WTC11 (cell line): ENCODE results near the gene NEK8. TPM values are rescaled to one million over a fixed set of nuclear protein-coding genes. Genes with fewer than 3 reads are reported as not detected.
A peak's percentile ranks its signal among the peaks of the same experiment; 100 is the strongest.

ENCODE experiments used
- ATAC-seq: fragments of 200-7000 bp; cut with Tn5 transposase; 2 replicates; pipeline ENCODE4 v1.10.0; 2021; ENCODE audit warnings: mild to moderate bottlenecking, moderate library complexity
- CTCF ChIA-PET: fragments of 300-600 bp; sonication (Branson Sonifier 250); formaldehyde crosslinking; loops from one replicate; lab custom pipeline; 2021; ENCODE audit warnings: antibody characterized with exemption; lab: Charles Lee
- POLR2A ChIA-PET: fragments of 350-600 bp; sonication (Branson Sonifier 250); formaldehyde crosslinking; loops from one replicate; lab custom pipeline; 2021; ENCODE audit warnings: antibody characterized with exemption; lab: Charles Lee
- DNase-seq: peaks from one replicate; pipeline ENCODE4 v3.0.0; 2021; ENCODE audit warnings: low spot score
- H3K27ac Mint-ChIP-seq: 2 replicates; pipeline ENCODE4 v1.8.0; 2021; ENCODE audit warnings: mixed read lengths
- H3K27me3 Mint-ChIP-seq: 2 replicates; pipeline ENCODE4 v1.8.0; 2021; ENCODE audit warnings: low read depth, mild to moderate bottlenecking, moderate library complexity, mixed read lengths
- H3K36me3 Mint-ChIP-seq: 2 replicates; pipeline ENCODE4 v1.8.0; 2021; ENCODE audit warnings: mixed read lengths
- H3K4me1 Mint-ChIP-seq: 2 replicates; pipeline ENCODE4 v1.8.0; 2022; ENCODE audit warnings: mixed read lengths
- H3K4me3 Mint-ChIP-seq: 2 replicates; pipeline ENCODE4 v1.8.0; 2021; ENCODE audit warnings: mild to moderate bottlenecking, moderate library complexity, mixed read lengths
- H3K9me3 Mint-ChIP-seq: 2 replicates; pipeline ENCODE4 v1.8.0; 2021; ENCODE audit warnings: mixed read lengths
- E2F5 ChIP-seq: sonication (generic); formaldehyde crosslinking; IDR thresholded peaks from 2 replicates; pipeline ENCODE4 v1.8.1; 2022; ENCODE audit warnings: mild to moderate bottlenecking, moderate library complexity, missing genetic modification reagents
- FOXP4 ChIP-seq: sonication (generic); formaldehyde crosslinking; IDR thresholded peaks from 2 replicates; pipeline ENCODE4 v1.8.0; 2022; ENCODE audit warnings: mild to moderate bottlenecking, missing genetic modification reagents
- IRF2 ChIP-seq: sonication (generic); formaldehyde crosslinking; IDR thresholded peaks from 2 replicates; pipeline ENCODE4 v1.8.0; 2022; ENCODE audit warnings: low read depth, missing genetic modification reagents, borderline replicate concordance
- NFYB ChIP-seq: sonication (generic); formaldehyde crosslinking; conservative IDR thresholded peaks from 2 replicates; pipeline ENCODE4 v1.8.0; 2022; ENCODE audit warnings: low read depth, missing genetic modification reagents
- NR3C1 ChIP-seq: sonication (generic); formaldehyde crosslinking; conservative IDR thresholded peaks from 2 replicates; pipeline ENCODE4 v1.8.1; 2023; ENCODE audit warnings: low read depth, mild to moderate bottlenecking, missing genetic modification reagents
- SMAD3 ChIP-seq: sonication (generic); formaldehyde crosslinking; IDR thresholded peaks from 2 replicates; pipeline ENCODE4 v1.8.0; 2022; ENCODE audit warnings: missing genetic modification reagents, mild to moderate bottlenecking, borderline replicate concordance
- TEAD4 ChIP-seq: sonication (generic); formaldehyde crosslinking; IDR thresholded peaks from 2 replicates; pipeline ENCODE4 v1.8.0; 2022; ENCODE audit warnings: mild to moderate bottlenecking, missing genetic modification reagents
- ZBTB43 ChIP-seq: sonication (generic); formaldehyde crosslinking; IDR thresholded peaks from 2 replicates; pipeline ENCODE4 v1.8.1; 2023; ENCODE audit warnings: mild to moderate bottlenecking, missing genetic modification reagents
- ZMAT4 ChIP-seq: fragments of 250-450 bp; sonication (Bioruptor Pico); IDR thresholded peaks from 2 replicates; pipeline ENCODE4 v1.9.0; 2021; ENCODE audit warnings: mild to moderate bottlenecking
- ZNF121 ChIP-seq: sonication (generic); formaldehyde crosslinking; IDR thresholded peaks from 2 replicates; pipeline ENCODE4 v1.8.0; 2023; ENCODE audit warnings: missing genetic modification reagents
- ZNF232 ChIP-seq: sonication (generic); formaldehyde crosslinking; IDR thresholded peaks from 2 replicates; pipeline ENCODE4 v1.8.0; 2022; ENCODE audit warnings: mild to moderate bottlenecking, missing genetic modification reagents
- ZNF416 ChIP-seq: fragments of 250-450 bp; sonication (Bioruptor Pico); IDR thresholded peaks from 2 replicates; pipeline ENCODE4 v1.9.0; 2021; ENCODE audit warnings: mild to moderate bottlenecking, inconsistent platforms
- total RNA-seq: library from RNA; stranded (reverse); gene quantifications from 3 replicates; pipeline ENCODE4 v1.2.3, GENCODE V29; 2021
- TF ChIP-seq, protein P1 (sequence below): sonication (generic); formaldehyde crosslinking; IDR thresholded peaks from 2 replicates; pipeline ENCODE4 v1.8.1; 2023; ENCODE audit warnings: mild to moderate bottlenecking, moderate library complexity, missing genetic modification reagents
- TF ChIP-seq, protein P2 (sequence below): fragments of 250-450 bp; sonication (Bioruptor Pico); IDR thresholded peaks from 2 replicates; pipeline ENCODE4 v1.9.0; 2021; ENCODE audit warnings: mild to moderate bottlenecking, borderline replicate concordance

Gene NEK8
- total RNA-seq, 1 experiment from 2014 or later: 25.0 TPM

GRCh38 chr17:28758411-28759121, 30.0 kb downstream of the NEK8 start:
- Mint-ChIP-seq H3K4me3 (no peak overlapping the region), H3K27me3 (no peaks in the 10 kb centered on the region), H3K9me3 (no peaks in the 10 kb centered on the region), H3K4me1 (peaks cover 71% of the 10 kb centered on the region), H3K36me3 (peaks cover 38% of the 10 kb centered on the region), H3K27ac (0 out of 2 replicates have a peak overlapping the region, but pooled peaks have one; percentile 49)
- ChIA-PET CTCF (no interaction called here), POLR2A (no interaction called here)
- DNase-seq (no peak), ATAC-seq (no peak)
- TF ChIP-seq ZBTB43: no peak
- TF ChIP-seq ZNF232: no peak
- 0 out of 2 replicates have a peak, but pooled peaks have one; percentile 26 for TF ChIP-seq NFYB (CRISPR knock-in tag)
- TF ChIP-seq FOXP4 (CRISPR knock-in tag): 0 out of 2 replicates have a peak, but pooled peaks have one; percentile 22

GRCh38 chr17:28759256-28759865, 30.8 kb downstream of the NEK8 start:
- Mint-ChIP-seq H3K4me3 (no peak overlapping the region), H3K27me3 (no peaks in the 10 kb centered on the region)
- DNase-seq: no peak
- TF ChIP-seq, protein P1, sequence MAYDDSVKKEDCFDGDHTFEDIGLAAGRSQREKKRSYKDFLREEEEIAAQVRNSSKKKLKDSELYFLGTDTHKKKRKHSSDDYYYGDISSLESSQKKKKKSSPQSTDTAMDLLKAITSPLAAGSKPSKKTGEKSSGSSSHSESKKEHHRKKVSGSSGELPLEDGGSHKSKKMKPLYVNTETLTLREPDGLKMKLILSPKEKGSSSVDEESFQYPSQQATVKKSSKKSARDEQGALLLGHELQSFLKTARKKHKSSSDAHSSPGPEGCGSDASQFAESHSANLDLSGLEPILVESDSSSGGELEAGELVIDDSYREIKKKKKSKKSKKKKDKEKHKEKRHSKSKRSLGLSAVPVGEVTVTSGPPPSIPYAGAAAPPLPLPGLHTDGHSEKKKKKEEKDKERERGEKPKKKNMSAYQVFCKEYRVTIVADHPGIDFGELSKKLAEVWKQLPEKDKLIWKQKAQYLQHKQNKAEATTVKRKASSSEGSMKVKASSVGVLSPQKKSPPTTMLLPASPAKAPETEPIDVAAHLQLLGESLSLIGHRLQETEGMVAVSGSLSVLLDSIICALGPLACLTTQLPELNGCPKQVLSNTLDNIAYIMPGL: no peak
- no peak for TF ChIP-seq NR3C1 (CRISPR knock-in tag)
- TF ChIP-seq E2F5 (CRISPR knock-in tag): no peak
- no peak for TF ChIP-seq ZBTB43
- no peak for TF ChIP-seq TEAD4 (CRISPR knock-in tag)
- no peak for TF ChIP-seq SMAD3 (CRISPR knock-in tag)
- TF ChIP-seq, protein P2, sequence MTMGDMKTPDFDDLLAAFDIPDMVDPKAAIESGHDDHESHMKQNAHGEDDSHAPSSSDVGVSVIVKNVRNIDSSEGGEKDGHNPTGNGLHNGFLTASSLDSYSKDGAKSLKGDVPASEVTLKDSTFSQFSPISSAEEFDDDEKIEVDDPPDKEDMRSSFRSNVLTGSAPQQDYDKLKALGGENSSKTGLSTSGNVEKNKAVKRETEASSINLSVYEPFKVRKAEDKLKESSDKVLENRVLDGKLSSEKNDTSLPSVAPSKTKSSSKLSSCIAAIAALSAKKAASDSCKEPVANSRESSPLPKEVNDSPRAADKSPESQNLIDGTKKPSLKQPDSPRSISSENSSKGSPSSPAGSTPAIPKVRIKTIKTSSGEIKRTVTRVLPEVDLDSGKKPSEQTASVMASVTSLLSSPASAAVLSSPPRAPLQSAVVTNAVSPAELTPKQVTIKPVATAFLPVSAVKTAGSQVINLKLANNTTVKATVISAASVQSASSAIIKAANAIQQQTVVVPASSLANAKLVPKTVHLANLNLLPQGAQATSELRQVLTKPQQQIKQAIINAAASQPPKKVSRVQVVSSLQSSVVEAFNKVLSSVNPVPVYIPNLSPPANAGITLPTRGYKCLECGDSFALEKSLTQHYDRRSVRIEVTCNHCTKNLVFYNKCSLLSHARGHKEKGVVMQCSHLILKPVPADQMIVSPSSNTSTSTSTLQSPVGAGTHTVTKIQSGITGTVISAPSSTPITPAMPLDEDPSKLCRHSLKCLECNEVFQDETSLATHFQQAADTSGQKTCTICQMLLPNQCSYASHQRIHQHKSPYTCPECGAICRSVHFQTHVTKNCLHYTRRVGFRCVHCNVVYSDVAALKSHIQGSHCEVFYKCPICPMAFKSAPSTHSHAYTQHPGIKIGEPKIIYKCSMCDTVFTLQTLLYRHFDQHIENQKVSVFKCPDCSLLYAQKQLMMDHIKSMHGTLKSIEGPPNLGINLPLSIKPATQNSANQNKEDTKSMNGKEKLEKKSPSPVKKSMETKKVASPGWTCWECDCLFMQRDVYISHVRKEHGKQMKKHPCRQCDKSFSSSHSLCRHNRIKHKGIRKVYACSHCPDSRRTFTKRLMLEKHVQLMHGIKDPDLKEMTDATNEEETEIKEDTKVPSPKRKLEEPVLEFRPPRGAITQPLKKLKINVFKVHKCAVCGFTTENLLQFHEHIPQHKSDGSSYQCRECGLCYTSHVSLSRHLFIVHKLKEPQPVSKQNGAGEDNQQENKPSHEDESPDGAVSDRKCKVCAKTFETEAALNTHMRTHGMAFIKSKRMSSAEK (CRISPR knock-in tag): no peak
- no peak for TF ChIP-seq ZMAT4 (CRISPR knock-in tag)
- no peak for TF ChIP-seq IRF2 (CRISPR knock-in tag)
- no peak for TF ChIP-seq ZNF121 (CRISPR knock-in tag)
- TF ChIP-seq ZNF416 (CRISPR knock-in tag): no peak
- TF ChIP-seq, all 79 proteins: peak for 0
- peak overlapping the region; percentile 96 for H3K27ac Mint-ChIP-seq
- ChIA-PET POLR2A (no interaction called here), CTCF (interaction anchor here (1.5 to 6.5 kb wide), 4 partner anchors 8 to 103 kb away, joined by 3 to 147 read pairs (median 62); partner anchors contain the start of genes NEK8 and TLCD1)
- ATAC-seq: no peak
- peaks cover 38% of the 10 kb centered on the region for H3K36me3 Mint-ChIP-seq
- H3K4me1 Mint-ChIP-seq: peaks cover 74% of the 10 kb centered on the region
- H3K9me3 Mint-ChIP-seq: no peaks in the 10 kb centered on the region
